Endothelial cell of hepatic sinusoid (primary cell): ENCODE data around the gene FUT6.
"Not testable (repeated sequence)": the region's sequence is repeated elsewhere in the genome, so short reads cannot be mapped to it uniquely, and the experiment has no call there.

Experiments
- in situ Hi-C: cut with HindIII; loops from 2 replicates; pipeline ENCODE4 v1.10.0; 2017; ENCODE audit warnings: low sequenced_read_pairs

FUT6 gene

DNA sequence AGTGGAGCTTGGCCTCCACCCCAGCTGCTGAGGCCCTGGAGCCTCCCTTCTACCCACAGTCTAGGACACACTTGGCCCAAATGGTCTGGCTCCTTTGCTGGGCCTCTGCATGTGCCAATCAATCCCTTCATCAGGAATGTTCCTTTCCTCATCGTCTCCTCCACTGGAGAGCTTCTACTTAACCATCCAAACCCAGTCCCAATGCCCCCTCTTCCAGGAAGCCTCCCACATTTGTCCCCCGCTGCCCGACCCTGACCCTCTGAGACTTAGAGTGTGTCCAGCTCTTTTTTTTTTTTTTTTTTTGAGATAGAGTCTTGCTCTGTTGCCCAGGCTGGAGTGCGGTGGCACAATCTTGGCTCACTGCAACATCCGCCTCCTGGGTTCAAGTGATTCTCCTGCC is 51.1 kb downstream of the FUT6 start:
- in situ Hi-C loops: no loop called here

DNA sequence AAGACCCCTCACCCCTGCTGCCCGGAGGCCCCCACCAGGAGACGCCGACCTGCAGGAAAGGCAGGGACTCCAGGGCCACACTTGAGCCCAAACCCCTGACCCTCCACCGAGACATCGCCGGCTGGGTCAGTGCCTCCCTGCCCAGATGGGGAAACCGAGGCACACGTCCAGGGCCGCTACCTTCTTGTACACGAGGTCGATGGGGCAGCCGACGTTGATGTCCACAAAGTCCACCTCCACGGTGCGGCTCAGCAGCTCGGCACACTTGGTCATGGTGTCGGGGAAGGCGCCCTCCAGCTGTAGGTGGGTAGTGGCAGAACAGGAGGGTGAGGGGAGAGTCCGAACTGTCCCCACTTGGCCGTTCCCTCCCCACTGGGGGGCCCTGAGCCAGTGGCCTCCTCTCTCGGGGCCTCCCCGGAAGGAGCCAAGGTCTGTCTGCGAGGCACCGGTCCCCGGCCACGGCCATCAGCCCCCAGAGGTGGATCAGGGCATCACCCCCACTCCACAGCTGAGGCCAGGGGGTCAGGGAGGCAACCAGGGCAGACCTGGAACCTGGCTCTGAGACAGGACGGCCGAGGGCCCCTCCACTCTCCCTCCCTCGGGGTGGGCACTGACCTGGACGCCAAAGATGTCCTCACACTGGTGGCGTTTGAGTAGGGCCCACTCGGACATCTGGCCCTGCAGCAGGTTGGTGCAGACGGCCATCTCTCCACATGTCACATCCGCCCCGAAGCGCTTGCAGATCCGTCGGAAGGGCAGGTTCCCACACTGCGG is 51.9 kb downstream of the FUT6 start:
- in situ Hi-C loops: no loop called here

DNA sequence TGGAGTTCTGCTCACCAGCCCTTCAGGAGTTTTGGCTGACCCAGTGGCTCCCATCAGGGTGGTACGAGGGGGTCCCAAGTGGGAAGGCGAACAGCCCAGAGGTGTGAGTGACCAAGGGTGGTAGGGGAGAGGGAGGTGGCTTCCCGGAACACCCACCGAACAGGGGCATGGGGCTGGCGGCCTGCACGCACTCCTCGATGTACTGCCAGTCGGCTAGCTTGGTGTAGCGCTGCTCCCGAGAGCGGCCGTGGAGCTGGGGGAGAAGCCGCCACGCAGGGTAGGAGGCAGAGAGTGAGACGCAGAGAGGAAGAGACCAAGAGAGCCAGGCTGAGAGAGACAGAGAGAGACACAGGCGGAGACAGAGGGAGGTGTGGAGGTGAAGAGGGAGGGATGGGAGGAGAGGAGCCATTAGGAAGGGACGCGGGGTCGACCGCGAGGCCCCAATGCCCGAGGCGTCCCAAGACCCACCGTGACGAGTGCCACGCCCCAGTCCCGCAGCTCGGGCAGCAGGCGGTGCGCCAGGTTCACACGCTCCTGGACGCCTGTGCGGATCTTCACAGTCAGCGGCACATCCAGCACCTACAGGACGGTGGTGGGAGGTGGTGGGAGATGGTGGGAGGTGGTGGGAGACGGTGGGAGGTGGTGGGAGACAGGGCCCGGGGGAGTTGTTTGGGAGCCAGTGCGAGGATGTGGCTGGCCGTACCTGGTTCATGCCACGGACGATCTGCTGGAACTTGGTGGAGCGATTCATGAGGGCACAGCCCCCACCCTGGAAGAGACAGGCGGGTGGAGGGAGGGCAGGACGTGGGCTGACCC is 52.7 kb downstream of the FUT6 start:
- in situ Hi-C loops: no loop called here

DNA sequence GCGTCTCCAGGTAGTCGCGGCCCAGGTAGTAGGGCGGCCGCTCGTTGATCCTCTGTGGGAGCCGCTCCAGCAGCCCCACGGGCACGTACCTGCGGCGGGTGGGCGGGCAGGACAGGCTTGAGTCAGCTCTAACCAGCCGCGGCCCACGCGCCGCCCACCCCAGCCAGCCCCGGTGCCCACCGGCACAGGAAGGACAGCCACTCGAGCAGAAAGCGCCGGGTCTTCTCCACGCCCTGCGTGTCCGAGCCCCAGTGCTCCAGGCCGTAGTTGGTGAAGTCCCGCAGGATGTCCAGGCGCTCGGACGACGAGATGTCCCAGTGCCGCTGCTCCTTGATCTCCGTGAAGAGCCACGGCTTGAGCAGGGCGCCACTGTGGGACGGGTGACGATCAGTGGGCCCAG is 54.1 kb downstream of the FUT6 start:
- in situ Hi-C loops: no loop called here

DNA sequence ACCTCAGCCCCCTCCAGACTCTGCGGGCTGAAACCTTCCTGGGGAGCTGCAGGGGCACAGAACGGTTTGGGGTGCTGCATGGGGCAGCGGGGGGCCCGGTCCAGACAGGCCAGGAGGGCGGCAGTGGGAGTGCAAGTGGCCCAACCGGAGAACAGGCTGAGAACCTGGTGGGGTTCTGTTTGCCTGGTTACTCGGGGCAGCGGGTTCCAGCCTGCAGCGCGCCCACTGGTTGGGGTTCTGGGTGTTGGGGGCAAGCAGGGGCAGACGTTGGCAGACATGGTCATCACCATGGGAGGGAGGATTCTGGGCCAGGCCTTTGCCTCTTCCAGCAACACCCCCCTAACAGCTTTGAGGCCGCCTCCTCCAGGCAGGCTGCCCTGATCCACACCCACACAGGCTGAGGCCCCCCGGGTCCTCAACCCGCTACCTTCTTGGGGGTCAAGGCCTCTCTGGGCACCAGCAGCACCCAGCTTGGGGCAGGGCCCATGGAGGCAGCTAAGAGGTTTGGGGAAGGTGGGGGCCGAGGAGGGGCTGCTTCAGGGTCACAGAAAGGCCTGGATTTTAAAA is 54.8 kb downstream of the FUT6 start, which contains the start of gene PRR22:
Gene PRR22 (minus strand): TSS at position 166 of the 567 bp plus-strand sequence. CDS start 86 bp downstream, at position 80.
- in situ Hi-C loops: no loop called here

DNA sequence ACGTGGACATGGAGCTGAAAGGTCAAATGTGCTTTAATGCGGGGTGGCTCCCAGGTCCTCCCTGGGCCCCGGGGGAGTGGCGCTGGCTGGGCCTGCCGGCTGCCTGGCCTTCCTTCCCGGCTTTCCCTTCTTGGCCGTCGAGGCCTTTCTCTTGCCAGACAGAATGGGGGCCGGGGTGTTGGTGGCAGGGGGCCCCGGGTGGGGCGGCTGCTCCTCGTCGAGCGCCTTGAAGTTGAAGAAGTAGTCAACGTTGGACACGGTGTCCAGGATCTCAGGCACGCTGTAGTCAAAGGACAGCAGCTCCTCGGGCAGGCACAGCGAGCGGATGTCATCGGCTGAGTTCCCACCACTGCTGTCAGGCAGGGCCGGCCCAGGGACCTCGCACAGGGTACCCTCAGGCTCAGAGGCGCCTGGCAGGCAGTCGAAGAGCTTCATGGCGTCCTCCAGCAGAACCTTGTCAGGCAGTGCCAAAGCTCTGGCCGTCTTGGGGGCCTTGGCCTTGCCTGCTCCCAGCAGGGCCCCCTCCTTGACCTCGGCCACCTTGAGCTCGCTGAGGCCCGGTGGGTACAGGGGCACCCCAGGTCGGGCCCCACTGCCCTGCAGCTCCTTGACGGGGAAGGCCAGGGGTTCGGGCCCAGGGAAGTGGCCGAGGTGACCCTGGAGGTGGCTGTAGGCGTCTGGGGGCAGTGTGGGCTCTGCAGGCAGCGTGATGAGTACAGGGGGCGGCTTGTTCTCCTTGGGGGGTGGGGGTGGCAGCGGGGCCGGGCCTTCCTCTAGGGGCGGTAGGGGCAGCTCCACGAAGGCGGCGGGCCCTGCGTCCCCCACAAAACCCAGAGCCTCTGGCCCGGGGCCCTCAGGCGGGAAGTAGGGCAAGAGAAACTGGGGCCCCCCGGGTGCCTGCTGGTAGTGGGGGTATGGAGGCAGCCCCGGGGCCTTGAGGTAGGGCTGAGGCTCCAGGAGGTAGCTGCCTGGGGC is 56.3 kb downstream of the FUT6 start:
- in situ Hi-C loops: no loop called here

DNA sequence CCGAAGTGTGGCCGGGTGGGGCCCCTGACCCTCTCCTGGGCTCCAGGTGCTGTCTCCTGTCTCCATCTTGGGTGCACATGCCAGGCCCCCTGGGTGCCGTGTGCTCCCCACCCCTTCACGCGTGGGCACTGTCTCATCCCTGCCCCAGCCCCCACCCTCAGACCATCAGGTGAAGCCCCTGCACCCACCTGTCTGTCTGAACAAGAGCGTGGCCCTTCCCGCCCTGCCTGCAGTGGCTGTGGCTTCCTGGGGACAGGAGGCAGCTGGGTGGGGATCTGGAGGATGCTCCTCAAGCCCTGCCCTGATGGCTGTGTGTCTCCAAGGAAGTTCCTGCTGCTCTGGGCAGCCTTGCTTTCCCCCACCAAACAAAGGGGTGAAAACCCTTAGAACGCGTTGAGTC is 57.2 kb downstream of the FUT6 start:
- in situ Hi-C loops: no loop called here

DNA sequence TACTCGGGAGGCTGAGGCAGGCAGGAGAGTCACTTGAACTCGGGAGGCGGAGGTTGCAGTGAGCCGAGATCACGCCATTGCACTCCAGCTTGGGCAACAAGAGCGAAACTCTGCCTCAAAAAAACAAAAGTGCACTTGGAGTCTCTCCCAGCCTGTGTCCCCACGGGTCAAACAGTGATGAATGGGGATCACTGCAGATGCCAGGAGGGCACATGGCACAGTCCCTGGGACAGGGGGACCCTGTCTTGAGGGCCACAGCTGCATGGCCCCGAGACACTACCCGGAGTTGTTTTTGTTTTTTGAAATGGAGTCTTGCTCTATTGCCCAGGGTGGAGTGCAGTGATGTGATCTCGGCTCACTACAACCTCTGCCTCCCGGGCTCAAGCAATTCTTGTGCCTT is 58.6 kb downstream of the FUT6 start:
- in situ Hi-C loops: not testable (repeated sequence)
